GM04504 (cell line): Measurements from ENCODE around the gene NEK7.

ENCODE experiments used
- DNase-seq: peaks from one replicate; pipeline ENCODE4 v3.0.0-alpha.2; 2012; ENCODE audit warnings: low read depth

Gene NEK7

DNA sequence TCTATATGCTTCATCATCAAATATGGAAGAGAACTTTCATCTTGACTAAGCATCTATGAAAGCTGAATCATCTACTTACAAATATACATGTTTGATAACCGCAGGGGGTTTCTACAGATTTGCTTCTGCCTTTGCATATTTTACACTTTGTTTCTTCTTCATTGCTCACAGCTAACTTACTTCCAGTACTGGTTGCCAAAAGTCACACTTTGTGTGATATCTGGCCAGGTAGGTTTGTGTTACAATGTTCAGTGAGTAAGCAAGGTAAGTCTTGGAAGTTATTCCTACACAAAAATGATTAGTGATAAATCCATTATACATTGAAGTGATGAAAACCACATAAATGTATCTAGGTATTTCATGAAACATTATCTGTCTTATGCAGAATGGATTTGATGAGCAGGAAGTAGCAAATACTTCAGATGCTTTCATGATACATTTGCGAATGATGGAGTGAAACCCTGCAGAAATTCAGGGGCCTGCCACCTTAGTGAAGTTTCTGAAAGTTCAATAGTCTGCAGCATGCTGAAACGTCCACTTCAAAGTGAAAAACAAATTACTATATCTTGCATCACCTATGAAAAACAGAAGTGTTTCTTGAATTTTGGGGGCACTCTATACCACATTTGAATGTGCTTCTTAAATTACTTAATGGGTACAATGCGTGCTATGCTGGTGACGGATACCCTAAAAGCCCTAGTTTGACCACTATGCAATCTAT lies 196.3 kb downstream of the NEK7 start:
- DNase-seq: no peak

DNA sequence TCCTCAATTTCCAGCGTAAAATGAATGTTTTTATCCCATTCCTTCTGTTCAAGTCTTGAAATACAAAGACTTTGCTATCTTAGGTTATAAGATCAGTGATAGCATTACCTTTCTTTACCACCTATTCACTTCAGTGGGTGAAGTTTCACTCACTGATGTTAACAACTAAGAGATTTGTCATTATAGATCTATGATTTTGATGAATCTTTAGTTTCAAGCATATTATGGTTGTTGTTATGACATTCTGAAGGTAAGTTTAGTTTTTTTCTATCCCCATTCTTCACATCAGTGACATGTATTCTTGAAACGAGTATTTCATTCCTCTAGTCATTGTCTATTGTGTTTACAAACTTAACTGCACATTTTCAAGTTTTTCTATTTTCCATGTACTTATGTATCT lies 201.1 kb downstream of the NEK7 start:
- no peak for DNase-seq

DNA sequence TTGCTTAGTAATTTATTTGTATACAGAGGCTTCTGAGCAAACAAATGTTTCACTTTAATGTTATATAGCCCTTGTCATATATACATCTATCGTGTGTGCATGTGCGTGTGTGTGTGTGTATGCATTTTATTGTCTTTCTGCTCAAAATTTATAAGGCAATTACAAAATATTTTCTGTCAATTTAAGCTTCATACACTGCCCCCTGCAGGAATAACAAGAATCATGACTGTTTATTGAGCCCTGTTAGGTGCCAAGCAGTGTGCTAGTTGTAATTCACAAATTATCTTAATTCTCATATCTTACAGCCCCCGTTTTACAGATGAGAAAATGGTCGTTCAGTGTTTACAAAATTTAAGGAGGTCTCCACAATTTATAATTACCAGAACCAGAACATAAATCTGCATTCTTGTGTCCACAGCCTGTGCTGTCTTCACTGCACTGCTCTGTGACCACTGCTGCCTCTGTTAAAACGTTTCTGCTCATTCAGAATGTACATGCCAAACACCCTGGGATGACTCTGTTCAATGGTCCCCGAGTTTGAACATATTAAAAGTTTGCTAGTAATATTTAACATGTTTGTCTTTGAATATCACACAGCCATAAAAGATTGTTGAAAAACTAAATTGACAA lies 202.3 kb downstream of the NEK7 start:
- DNase-seq: no peak

DNA sequence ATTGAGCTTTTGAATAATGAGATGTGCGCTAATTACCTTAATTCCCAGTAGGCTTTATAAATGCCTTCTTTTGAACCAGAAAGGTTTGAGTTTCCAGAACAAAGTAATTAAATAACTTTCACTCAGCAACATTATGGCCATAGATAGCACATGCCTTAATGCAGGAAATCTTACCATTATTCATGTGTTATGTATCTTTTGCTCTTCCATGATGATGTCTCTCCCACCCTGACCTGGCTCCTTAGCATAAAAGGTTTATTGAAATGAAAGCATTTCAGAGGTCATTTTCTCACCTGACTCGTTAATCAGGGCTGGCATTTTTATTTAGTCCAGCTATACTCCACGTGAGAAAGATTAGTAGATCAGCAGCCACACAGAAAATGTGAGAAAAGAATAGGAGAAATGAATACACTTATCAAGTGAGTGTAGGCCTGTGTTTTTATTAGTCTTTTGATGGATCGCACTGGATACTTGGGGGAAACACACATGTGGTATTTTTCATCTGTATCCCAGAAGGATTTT lies 203.5 kb downstream of the NEK7 start:
- DNase-seq: no peak

DNA sequence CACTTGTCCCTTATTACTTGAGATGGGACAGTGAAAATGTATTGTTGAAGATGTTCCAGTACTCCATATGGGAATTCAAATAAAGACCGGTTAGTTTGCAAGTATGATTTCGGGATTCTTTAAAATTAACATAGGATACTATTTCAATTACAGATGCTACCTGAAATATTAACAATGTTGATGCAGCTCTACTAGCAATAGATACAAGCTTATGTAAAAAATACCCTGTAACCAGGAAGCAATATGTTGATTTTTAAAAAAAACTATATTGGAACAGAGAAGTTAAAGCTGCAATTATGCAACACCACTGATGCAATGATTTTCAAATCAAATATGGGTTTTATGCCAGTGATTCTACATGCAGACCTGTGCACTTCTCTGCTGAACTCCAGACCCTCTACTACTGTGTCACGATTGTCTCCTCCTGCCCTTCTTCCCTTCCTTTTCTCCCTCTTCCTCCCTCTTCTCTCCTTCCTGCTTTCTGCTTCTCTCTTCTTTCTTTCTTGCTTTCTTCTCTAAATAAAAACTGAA lies 204.5 kb downstream of the NEK7 start:
- DNase-seq: no peak

DNA sequence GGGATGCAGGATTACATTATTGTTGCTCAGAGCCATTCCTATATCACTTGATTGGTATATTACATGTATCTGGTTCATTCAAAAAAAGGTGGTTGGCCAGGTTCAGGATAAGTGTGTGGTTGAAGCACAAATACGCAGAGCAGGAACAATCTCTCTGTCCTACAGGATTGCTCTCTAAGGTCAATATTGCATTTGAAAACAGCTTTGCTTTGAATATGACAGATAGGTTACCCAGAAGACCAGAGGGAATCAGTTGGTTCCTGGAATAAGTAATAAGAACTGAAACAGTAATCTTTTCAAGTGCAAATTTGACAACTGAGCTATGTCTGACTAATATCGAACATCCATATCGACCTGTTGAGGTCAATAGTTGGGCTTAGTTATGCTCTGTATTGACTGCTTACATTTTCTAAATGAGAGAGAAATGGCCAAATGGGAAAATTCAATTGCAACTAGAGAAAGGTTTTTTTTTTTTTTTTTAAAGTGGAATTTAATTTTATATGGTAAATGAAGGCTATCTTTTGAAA lies 206.9 kb downstream of the NEK7 start:
- DNase-seq: no peak

DNA sequence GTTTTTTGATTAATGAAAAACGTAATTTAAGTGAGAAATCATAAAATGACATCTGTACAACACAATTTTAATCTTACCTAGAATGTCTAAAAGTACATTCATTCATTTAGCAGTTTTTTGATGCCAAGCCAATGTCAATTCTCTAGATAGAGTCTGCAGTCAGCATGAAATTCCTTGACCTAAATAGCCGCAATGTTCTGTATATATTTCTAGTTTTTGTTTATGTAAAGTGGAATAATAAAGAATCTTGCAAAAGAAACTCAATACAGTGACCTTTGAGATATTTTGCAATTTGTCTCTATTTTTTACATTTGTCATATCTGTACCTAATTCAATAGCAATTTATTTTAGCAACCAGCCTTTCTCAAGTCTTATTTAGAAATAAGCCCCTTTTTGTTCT lies 207.7 kb downstream of the NEK7 start:
- no peak for DNase-seq

DNA sequence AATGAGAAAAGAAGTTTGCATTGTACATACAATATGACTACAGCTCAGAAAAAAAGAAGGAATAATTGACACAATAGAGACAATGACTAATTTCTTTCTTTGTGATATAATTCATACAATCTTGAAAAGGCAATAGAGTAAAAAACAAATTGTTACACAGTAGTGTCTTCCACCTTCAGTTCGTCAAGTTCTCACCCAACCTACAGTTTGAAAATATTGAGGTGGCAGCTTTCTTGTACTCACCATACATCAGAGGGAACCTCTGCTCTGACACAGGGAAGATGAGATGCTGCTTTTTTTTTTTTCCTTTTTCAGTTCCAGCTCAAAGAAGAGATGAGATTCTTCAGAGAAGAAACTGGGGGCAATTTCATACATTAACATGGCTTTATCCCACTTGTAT lies 210.5 kb downstream of the NEK7 start:
- no peak for DNase-seq

DNA sequence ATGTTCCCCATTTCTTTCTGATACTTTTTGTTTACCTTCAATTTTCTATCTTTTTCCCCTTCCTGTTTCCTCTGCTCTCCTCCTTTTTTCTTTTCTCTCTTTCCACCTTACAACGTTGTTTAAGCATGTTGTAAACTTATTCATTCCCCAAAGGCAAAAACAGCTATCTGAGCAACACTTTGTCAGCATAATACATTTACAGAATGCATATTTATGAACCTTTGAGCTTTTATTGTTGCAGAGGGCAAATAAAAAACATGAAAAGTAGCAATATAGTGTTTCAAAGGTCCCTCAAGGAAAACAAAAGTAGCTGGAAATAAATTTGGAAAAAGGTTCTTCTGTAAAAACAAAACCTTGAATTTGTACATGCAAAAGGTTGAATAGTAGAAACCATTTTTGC lies 214.2 kb downstream of the NEK7 start:
- DNase-seq: no peak
